Astrocyte (in vitro differentiated cells and primary cell): Measurements from ENCODE around the gene SLC17A2. TPM values are rescaled to one million over a fixed set of nuclear protein-coding genes. Genes with fewer than 3 reads are reported as not detected.

Source experiments
- DNase-seq: peaks from one replicate; pipeline ENCODE4 v3.0.0-alpha.2; 2010; ENCODE audit warnings: low read depth
- FAIRE-seq: peaks from 2 replicates; lab custom pipeline; 2011; peaks lifted over from hg19 to GRCh38; lab: Jason Lieb, UNC
- H2AFZ ChIP-seq: 2 replicates; pipeline ENCODE4 v1.6.0; 2012; ENCODE audit warnings: low read depth, low read length, inconsistent platforms
- H3K27ac ChIP-seq: 2 replicates; pipeline ENCODE4 v1.5.1; 2011; ENCODE audit warnings: low read depth, low read length, inconsistent platforms
- H3K27me3 ChIP-seq: 2 replicates; pipeline ENCODE4 v1.6.0; 2011; ENCODE audit warnings: low read length, inconsistent platforms; ENCODE audit not compliant: insufficient read depth
- H3K36me3 ChIP-seq: 2 replicates; pipeline ENCODE4 v1.5.1; 2011; ENCODE audit warnings: low read length, inconsistent platforms; ENCODE audit not compliant: insufficient read depth
- H3K4me1 ChIP-seq: 2 replicates; pipeline ENCODE4 v1.5.1; 2011; ENCODE audit warnings: low read length, inconsistent platforms; ENCODE audit not compliant: insufficient read depth
- H3K4me2 ChIP-seq: 2 replicates; pipeline ENCODE4 v1.6.0; 2012; ENCODE audit warnings: low read length, inconsistent platforms
- H3K4me3 ChIP-seq: 2 replicates; pipeline ENCODE4 v1.5.1; 2011; ENCODE audit warnings: low read depth, mild to moderate bottlenecking, low read length, inconsistent platforms; ENCODE audit not compliant: insufficient read depth
- H3K79me2 ChIP-seq: 2 replicates; pipeline ENCODE4 v1.6.0; 2012; ENCODE audit warnings: mild to moderate bottlenecking, low read length, inconsistent platforms; ENCODE audit not compliant: insufficient read depth
- H3K9ac ChIP-seq: 2 replicates; pipeline ENCODE4 v1.6.0; 2012; ENCODE audit warnings: mild to moderate bottlenecking, low read length, inconsistent platforms
- H3K9me3 ChIP-seq: 2 replicates; pipeline ENCODE4 v1.5.1; 2012; ENCODE audit warnings: low read depth, mild to moderate bottlenecking, low read length, inconsistent platforms; ENCODE audit not compliant: insufficient read depth
- H4K20me1 ChIP-seq: 2 replicates; pipeline ENCODE4 v1.6.0; 2012; ENCODE audit warnings: low read length, inconsistent platforms; ENCODE audit not compliant: insufficient read depth
- H3K27ac Mint-ChIP-seq: one replicate; pipeline ENCODE4 v1.8.0; 2021; ENCODE audit warnings: mild to moderate bottlenecking, mixed read lengths; ENCODE audit not compliant: unreplicated experiment
- H3K27me3 Mint-ChIP-seq: one replicate; pipeline ENCODE4 v1.8.0; 2021; ENCODE audit warnings: low read depth, mixed read lengths; ENCODE audit not compliant: unreplicated experiment
- H3K36me3 Mint-ChIP-seq: one replicate; pipeline ENCODE4 v1.8.0; 2021; ENCODE audit warnings: low read depth, mixed read lengths; ENCODE audit not compliant: unreplicated experiment
- H3K4me1 Mint-ChIP-seq: one replicate; pipeline ENCODE4 v1.8.0; 2021; ENCODE audit warnings: low read depth, mixed read lengths; ENCODE audit not compliant: unreplicated experiment
- H3K4me3 Mint-ChIP-seq: one replicate; pipeline ENCODE4 v1.8.0; 2021; ENCODE audit warnings: mild to moderate bottlenecking, moderate library complexity, mixed read lengths; ENCODE audit not compliant: unreplicated experiment
- H3K9me3 Mint-ChIP-seq: one replicate; pipeline ENCODE4 v1.8.0; 2021; ENCODE audit warnings: mild to moderate bottlenecking, mixed read lengths; ENCODE audit not compliant: unreplicated experiment
- CTCF ChIP-seq: IDR thresholded peaks from 2 replicates; pipeline ENCODE4 v1.5.1; 2011; ENCODE audit warnings: low read depth, mild to moderate bottlenecking, inconsistent platforms, low read length, moderate library complexity; ENCODE audit not compliant: insufficient read depth
- EZH2 ChIP-seq: IDR thresholded peaks from 2 replicates; pipeline ENCODE4 v1.6.1; 2012; ENCODE audit warnings: mild to moderate bottlenecking, low read length, inconsistent platforms; ENCODE audit not compliant: insufficient read depth
- total RNA-seq: library from RNA; stranded (reverse); gene quantifications from 2 replicates; pipeline ENCODE4 v1.2.1, GENCODE V29; 2021

SLC17A2 gene
- total RNA-seq, 1 donor from 2014 or later: not detected

- Histone ChIP-seq H3K9ac (no peak overlapping the region), H3K36me3 (no peaks in the 10 kb centered on the region), H3K4me3 (no peak overlapping the region), H2AFZ (no peak overlapping the region), H3K79me2 (no peaks in the 10 kb centered on the region), H3K27ac (no peak overlapping the region), H4K20me1 (no peaks in the 10 kb centered on the region), H3K9me3 (no peaks in the 10 kb centered on the region), H3K4me1 (no peaks in the 10 kb centered on the region), H3K27me3 (no peaks in the 10 kb centered on the region), H3K4me2 (no peak overlapping the region)
- Mint-ChIP-seq H3K4me1 (peaks cover 5% of the 10 kb centered on the region), H3K36me3 (no peaks in the 10 kb centered on the region), H3K27ac (peak overlapping the region; percentile 15), H3K27me3 (peaks cover 2% of the 10 kb centered on the region), H3K9me3 (no peaks in the 10 kb centered on the region), H3K4me3 (no peak overlapping the region)
- no peak for FAIRE-seq
- no peak for DNase-seq
- no peak for TF ChIP-seq CTCF
- TF ChIP-seq EZH2: no peak
These were observed 19.1 kb downstream of the SLC17A2 start for GRCh38 chr6:25911351-25911750.

- Histone ChIP-seq H3K27me3 (no peaks in the 10 kb centered on the region), H3K9ac (no peak overlapping the region), H3K4me2 (no peak overlapping the region), H3K79me2 (no peaks in the 10 kb centered on the region), H3K27ac (no peak overlapping the region), H2AFZ (no peak overlapping the region), H4K20me1 (no peaks in the 10 kb centered on the region), H3K36me3 (no peaks in the 10 kb centered on the region), H3K9me3 (no peaks in the 10 kb centered on the region), H3K4me1 (no peaks in the 10 kb centered on the region), H3K4me3 (no peak overlapping the region)
- Mint-ChIP-seq H3K4me3 (no peak overlapping the region), H3K27me3 (peaks cover 2% of the 10 kb centered on the region), H3K27ac (no peak overlapping the region), H3K36me3 (no peaks in the 10 kb centered on the region), H3K4me1 (peaks cover 3% of the 10 kb centered on the region), H3K9me3 (peaks cover 2% of the 10 kb centered on the region)
- FAIRE-seq (no peak), DNase-seq (no peak)
- TF ChIP-seq EZH2 (no peak), CTCF (no peak)
These were observed 22.9 kb downstream of the SLC17A2 start for GRCh38 chr6:25907475-25908014.

- peaks cover 2% of the 10 kb centered on the region for H3K9me3 Mint-ChIP-seq
- Histone ChIP-seq H3K79me2 (no peaks in the 10 kb centered on the region), H3K27me3 (no peaks in the 10 kb centered on the region), H3K27ac (no peak overlapping the region), H3K9me3 (no peaks in the 10 kb centered on the region), H3K9ac (no peak overlapping the region), H3K36me3 (no peaks in the 10 kb centered on the region), H3K4me1 (no peaks in the 10 kb centered on the region), H2AFZ (no peak overlapping the region), H4K20me1 (no peaks in the 10 kb centered on the region), H3K4me2 (no peak overlapping the region), H3K4me3 (no peak overlapping the region)
- no peak overlapping the region for H3K4me3 Mint-ChIP-seq
- no peak for DNase-seq
- no peaks in the 10 kb centered on the region for H3K36me3 Mint-ChIP-seq
- FAIRE-seq: no peak
- TF ChIP-seq CTCF (no peak), EZH2 (no peak)
- no peak overlapping the region for H3K27ac Mint-ChIP-seq
- peaks cover 16% of the 10 kb centered on the region for H3K4me1 Mint-ChIP-seq
- peaks cover 2% of the 10 kb centered on the region for H3K27me3 Mint-ChIP-seq
These were observed 26.9 kb downstream of the SLC17A2 start for GRCh38 chr6:25903467-25904099.
